SJSA1 (cell line): ENCODE measurements around the gene LMX1B. TPM values are rescaled to one million over a fixed set of nuclear protein-coding genes. Genes with fewer than 3 reads are reported as not detected.

Source experiments
- DNase-seq, 2 experiments: peaks; one replicate each; pipeline ENCODE4 v3.0.0-alpha.2; 2015 to 2020; ENCODE audit warnings: low spot score in 2 of 2, low read depth in 1 of 2
- H3K27ac ChIP-seq: fragments of 250-450 bp; sonication (Bioruptor Pico); 2 replicates; pipeline ENCODE4 v1.5.1; 2020; ENCODE audit warnings: mild to moderate bottlenecking, moderate library complexity
- H3K27me3 ChIP-seq: fragments of 250-450 bp; sonication (Bioruptor Pico); replicated peaks from 2 replicates; pipeline ENCODE4 v1.5.1; 2020; ENCODE audit warnings: mild to moderate bottlenecking, moderate library complexity
- H3K36me3 ChIP-seq: fragments of 250-450 bp; sonication (Bioruptor Pico); 2 replicates; pipeline ENCODE4 v1.5.1; 2020; ENCODE audit warnings: mild to moderate bottlenecking
- H3K4me1 ChIP-seq: fragments of 250-450 bp; sonication (Bioruptor Pico); replicated peaks from 2 replicates; pipeline ENCODE4 v1.6.1; 2021; ENCODE audit warnings: mild to moderate bottlenecking
- H3K4me3 ChIP-seq: fragments of 250-450 bp; sonication (Bioruptor Pico); 2 replicates; pipeline ENCODE4 v1.5.1; 2020; ENCODE audit warnings: mild to moderate bottlenecking
- H3K9me3 ChIP-seq: fragments of 250-450 bp; sonication (Bioruptor Pico); replicated peaks from 2 replicates; pipeline ENCODE4 v1.5.1; 2020; ENCODE audit warnings: mild to moderate bottlenecking
- total RNA-seq: library from RNA; depleted of rRNA; stranded (reverse); fragments of >200 nt; shearing (Covaris generic); gene quantifications from 2 replicates; pipeline ENCODE4 v1.2.3, GENCODE V29; 2014

The LMX1B gene
- total RNA-seq, 1 experiment from 2014 or later = not detected

- no peaks in the 10 kb centered on the region for H3K4me1 ChIP-seq
- H3K27me3 ChIP-seq = no peaks in the 10 kb centered on the region; the same call in 1 of the 2 replicates
- H3K4me3 ChIP-seq = no peak overlapping the region
- no peaks in the 10 kb centered on the region for H3K9me3 ChIP-seq
- no peaks in the 10 kb centered on the region for H3K36me3 ChIP-seq
- DNase-seq = no peak
- H3K27ac ChIP-seq = no peak overlapping the region
Measured at GRCh38 chr9:126588491-126589168, 25.1 kb upstream of the LMX1B start.

- Histone ChIP-seq H3K4me3 (no peak overlapping the region), H3K9me3 (no peaks in the 10 kb centered on the region), H3K27ac (no peak overlapping the region), H3K36me3 (no peaks in the 10 kb centered on the region), H3K4me1 (no peaks in the 10 kb centered on the region), H3K27me3 (no peaks in the 10 kb centered on the region; the same call in 1 of the 2 replicates)
- no peak for DNase-seq
Measured at GRCh38 chr9:126589349-126589748, 24.4 kb upstream of the LMX1B start.

DNA sequence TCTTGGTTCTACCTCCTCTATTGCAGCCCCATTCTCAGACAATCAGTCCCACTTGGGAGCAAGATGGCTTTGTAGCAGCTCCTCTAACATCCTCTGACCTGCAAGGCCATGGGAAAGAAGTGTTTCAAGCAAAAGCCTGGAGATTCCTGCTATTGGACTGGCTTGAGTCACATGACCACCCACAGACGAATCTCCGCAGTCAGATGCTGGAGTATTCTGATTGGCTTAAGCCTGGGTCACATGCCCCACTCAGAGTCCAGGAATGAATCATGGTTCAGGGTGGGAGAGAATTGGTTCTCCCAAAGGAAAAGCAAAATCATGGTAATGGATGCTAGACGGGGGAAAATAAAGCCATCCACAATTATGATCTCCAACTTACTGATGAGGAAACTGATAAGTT is 22.6 kb upstream of the LMX1B start:
- H3K36me3 ChIP-seq = no peaks in the 10 kb centered on the region
- H3K4me3 ChIP-seq = no peak overlapping the region
- H3K27ac ChIP-seq = no peak overlapping the region
- DNase-seq = no peak
- H3K4me1 ChIP-seq = no peaks in the 10 kb centered on the region
- no peaks in the 10 kb centered on the region for H3K9me3 ChIP-seq
- H3K27me3 ChIP-seq = 0 out of 2 replicates have a peak, but pooled peaks cover 2% of the 10 kb centered on the region

DNA sequence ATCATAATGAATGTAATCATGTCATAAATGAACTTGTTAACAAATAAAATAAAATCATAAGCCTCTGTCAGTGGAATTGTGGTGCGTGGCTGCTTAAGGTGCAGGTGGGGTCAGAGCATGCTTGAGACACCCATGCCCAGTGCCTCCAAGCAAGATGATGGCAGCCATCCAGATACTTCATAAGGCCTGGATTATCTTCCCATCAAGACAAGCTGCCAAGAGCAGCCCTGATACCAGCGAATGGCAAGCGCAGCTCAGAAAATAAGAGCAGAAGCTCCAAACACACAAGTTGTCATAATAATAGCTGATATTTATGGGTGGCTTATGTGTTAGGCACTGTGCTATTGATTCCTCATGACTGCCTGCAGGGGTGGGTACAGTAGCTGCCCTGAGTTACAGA is 21.8 kb upstream of the LMX1B start:
- DNase-seq = no peak

DNA sequence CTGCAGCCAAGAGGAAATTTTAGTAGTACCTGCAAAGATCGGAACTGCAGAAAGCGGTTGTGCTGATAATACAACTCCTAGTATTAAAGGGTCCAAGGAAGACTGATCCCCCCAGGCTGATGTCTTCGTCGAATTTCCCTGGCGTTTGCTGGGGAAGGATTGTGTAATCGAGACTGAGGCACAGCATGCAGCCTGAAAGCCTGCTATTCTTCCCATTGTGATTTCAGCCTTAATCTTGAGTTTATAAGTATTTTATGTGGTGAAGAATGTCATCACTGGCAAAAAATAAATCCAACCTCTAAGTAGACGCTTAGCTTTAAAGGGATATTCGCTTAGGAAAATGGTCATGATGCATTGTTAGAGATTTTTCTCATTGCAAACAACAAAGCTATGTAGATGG is 21.3 kb upstream of the LMX1B start:
- H3K4me3 ChIP-seq = no peak overlapping the region
- H3K36me3 ChIP-seq = no peaks in the 10 kb centered on the region
- H3K27me3 ChIP-seq = peaks cover 2% of the 10 kb centered on the region; the same call in 1 of the 2 replicates
- no peaks in the 10 kb centered on the region for H3K9me3 ChIP-seq
- no peaks in the 10 kb centered on the region for H3K4me1 ChIP-seq
- no peak for DNase-seq
- H3K27ac ChIP-seq = no peak overlapping the region

More for the DNA sequence above, 21.8 kb upstream of the LMX1B start:
- no peak overlapping the region for H3K27ac ChIP-seq
- peaks cover 2% of the 10 kb centered on the region; the same call in 1 of the 2 replicates for H3K27me3 ChIP-seq
- no peak overlapping the region for H3K4me3 ChIP-seq
- H3K9me3 ChIP-seq = no peaks in the 10 kb centered on the region
- no peaks in the 10 kb centered on the region for H3K36me3 ChIP-seq
- H3K4me1 ChIP-seq = no peaks in the 10 kb centered on the region

GRCh38 chr9:126595982-126596381 is 17.7 kb upstream of the LMX1B start:
- Histone ChIP-seq H3K4me3 (no peak overlapping the region), H3K27ac (no peak overlapping the region), H3K9me3 (no peaks in the 10 kb centered on the region), H3K36me3 (no peaks in the 10 kb centered on the region), H3K4me1 (no peaks in the 10 kb centered on the region), H3K27me3 (peaks cover 2% of the 10 kb centered on the region; the same call in 1 of the 2 replicates)
- DNase-seq = no peak

DNA sequence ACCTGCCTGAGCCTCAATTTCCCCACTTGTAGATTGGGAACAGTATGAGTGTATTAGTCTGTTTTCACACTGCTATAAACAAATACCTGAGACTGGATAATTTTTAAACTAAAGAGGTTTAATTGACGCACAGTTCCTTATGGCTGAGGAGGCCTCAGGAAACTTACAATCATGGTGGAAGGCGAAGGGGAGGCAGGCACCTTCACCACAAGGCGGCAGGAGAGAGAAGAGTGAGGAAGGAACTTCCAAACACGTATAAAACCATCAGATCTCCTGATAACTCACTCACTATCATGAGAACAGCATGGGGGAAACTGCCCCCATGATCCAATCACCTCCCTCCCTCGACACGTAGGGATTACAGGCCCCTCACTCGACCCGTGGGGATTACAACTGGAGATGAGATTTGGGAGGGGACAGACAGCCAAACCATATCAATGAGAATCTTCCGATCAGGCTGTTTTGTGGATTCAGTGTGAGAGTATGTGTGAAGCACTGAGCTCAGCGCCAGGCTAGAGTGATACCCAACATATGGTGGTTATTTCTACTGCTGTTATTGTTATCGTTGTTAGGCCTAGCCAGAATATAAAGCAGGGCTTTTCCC is 14.6 kb upstream of the LMX1B start:
- Histone ChIP-seq H3K4me1 (no peaks in the 10 kb centered on the region), H3K27ac (no peak overlapping the region), H3K27me3 (peaks cover 2% of the 10 kb centered on the region; the same call in 1 of the 2 replicates), H3K4me3 (no peak overlapping the region), H3K36me3 (no peaks in the 10 kb centered on the region), H3K9me3 (no peaks in the 10 kb centered on the region)
- DNase-seq = no peak

DNA sequence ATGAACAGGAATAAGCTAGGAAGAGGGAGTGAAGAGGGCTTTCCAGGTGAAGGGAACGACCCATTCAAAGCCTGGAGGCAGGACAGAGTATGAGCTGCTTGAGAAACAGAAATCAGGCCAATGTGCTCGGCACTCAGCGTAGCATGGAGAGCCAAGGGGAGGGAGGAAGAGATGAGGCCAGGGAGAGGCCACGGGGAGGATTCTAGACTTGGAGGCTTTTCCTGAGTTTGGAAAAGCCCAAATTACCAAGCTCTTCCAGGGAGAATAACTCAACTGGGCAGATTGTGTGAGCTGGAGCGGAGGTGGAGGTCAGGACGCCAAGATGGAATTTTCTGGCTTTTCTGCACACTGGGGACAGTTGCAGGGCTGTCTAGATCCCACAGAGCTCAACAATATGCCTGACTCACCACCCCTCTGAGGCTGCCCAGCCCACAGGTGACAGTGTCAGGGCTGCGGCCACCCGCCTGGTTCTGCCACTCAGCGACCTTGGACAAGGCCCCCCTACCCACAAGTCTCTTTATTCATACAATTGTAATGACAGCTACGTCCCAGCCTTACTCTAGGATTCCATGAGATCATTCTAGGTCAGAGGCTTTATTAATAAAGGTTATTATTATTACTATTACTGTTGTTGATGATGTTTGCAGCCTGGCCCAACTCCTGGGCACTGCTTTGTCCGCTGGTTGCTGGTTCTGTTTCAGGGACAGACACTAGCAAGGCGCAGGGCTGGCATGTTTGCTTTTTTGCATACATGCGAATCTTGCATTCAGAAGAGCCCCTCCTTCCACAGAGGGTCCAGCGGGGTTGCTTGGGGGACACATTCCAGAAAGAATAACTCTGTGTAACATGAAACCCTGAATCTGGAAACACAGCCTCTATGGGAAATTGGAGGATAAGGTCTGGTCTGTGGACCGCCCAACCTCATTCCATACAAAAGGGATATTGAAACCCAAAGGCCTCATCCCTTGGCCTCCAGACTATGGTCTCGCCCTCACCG is 9.4 kb upstream of the LMX1B start:
- no peak for DNase-seq
- H3K36me3 ChIP-seq = no peaks in the 10 kb centered on the region
- H3K4me1 ChIP-seq = no peaks in the 10 kb centered on the region
- H3K27ac ChIP-seq = no peak overlapping the region
- peaks cover 20% of the 10 kb centered on the region for H3K27me3 ChIP-seq
- no peak overlapping the region for H3K4me3 ChIP-seq
- H3K9me3 ChIP-seq = no peaks in the 10 kb centered on the region

GRCh38 chr9:126605792-126606482 is 7.8 kb upstream of the LMX1B start:
- H3K27ac ChIP-seq = no peak overlapping the region
- H3K27me3 ChIP-seq = peaks cover 36% of the 10 kb centered on the region
- H3K9me3 ChIP-seq = no peaks in the 10 kb centered on the region
- DNase-seq = no peak
- H3K4me1 ChIP-seq = no peaks in the 10 kb centered on the region
- no peak overlapping the region for H3K4me3 ChIP-seq
- H3K36me3 ChIP-seq = no peaks in the 10 kb centered on the region

DNA sequence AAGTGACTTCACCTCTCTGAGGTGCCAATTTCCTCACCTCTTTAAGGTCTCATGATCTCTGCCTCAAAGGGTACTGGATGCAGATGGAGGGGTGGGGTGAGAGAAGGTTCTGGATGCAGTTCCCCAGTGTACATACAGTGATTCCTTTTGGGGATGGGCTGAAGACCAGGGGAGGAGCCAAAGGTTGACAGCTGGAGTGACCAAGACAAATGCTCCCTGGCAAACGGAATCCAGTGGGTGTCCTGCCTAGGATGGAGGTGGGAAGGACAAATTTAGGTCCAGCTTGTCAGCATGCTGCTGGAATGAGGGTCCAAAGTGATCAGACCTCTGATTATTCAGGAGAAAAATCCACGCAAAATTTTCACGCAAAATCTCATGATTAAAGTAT is 7.3 kb upstream of the LMX1B start:
- H3K4me3 ChIP-seq = no peak overlapping the region
- H3K27ac ChIP-seq = no peak overlapping the region
- H3K4me1 ChIP-seq = no peaks in the 10 kb centered on the region; the same call in 1 of the 2 replicates
- H3K36me3 ChIP-seq = no peaks in the 10 kb centered on the region
- no peak for DNase-seq
- peaks cover 41% of the 10 kb centered on the region for H3K27me3 ChIP-seq
- H3K9me3 ChIP-seq = no peaks in the 10 kb centered on the region

DNA sequence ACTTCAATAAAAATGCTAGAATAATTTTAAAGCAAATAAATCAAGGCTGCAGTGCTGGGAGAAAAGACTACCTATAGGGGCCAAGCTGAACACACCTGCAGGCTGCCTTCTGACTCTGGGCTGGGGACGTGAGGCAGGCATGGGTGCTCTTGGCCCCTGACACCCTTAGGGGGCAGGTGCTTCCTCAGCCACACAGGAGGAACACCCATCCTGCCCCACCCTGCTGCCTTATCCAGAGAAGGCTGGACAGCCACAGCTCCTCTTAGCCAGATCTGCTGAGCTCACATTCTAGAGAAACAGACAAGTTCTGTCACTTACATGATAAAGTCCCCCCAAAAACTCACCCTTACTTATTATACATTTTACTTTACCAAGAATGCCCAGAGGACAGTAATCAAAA is 6.6 kb upstream of the LMX1B start:
- no peak for DNase-seq
- Histone ChIP-seq H3K27me3 (peaks cover 47% of the 10 kb centered on the region), H3K27ac (no peak overlapping the region), H3K4me1 (no peaks in the 10 kb centered on the region; the same call in 1 of the 2 replicates), H3K36me3 (no peaks in the 10 kb centered on the region), H3K9me3 (no peaks in the 10 kb centered on the region), H3K4me3 (no peak overlapping the region)

DNA sequence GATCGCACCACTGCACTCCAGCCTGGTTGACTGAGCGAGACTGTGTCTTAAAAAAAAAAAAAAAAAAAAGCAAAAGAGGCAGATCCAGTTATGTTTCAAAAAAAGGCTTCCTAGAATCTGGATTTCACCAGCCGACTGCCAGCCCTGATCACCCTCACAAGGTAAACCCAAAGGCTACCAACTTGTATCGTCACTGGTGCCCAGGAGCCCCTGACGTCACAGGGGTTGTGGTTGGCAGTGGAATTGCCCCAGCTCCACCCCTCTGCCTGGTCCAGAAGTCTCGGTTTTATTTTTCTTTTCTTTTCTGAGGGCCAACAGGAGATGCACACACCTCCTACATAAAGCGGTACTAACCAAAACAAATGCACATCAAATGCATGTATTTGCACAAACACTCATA is 6.0 kb upstream of the LMX1B start:
- Histone ChIP-seq H3K27ac (no peak overlapping the region), H3K36me3 (no peaks in the 10 kb centered on the region), H3K4me1 (no peaks in the 10 kb centered on the region; the same call in 1 of the 2 replicates), H3K9me3 (no peaks in the 10 kb centered on the region), H3K4me3 (no peak overlapping the region), H3K27me3 (peaks cover 52% of the 10 kb centered on the region)
- DNase-seq = no peak

DNA sequence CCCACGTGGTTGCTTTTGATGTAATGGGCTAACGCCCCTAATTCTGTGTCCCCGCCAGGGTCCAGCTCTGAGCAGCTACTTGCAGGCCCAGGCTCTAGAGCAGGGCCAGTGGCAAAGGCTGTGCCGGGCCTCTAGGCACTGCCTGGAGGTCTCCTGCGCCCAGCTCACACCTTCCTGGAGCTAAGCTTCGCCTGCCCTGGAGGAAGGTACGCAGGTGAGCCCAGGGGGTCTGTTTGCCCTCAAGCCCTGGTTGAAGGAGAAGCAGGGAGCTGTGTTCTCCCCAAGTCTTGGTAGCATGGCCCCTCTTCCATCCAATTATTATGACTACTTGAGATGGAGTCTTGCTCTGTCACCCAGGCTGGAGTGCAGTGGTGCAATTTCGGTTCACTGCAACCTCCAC is 5.2 kb upstream of the LMX1B start:
- no peaks in the 10 kb centered on the region for H3K9me3 ChIP-seq
- H3K27me3 ChIP-seq = peaks cover 59% of the 10 kb centered on the region
- no peaks in the 10 kb centered on the region for H3K36me3 ChIP-seq
- DNase-seq = no peak
- no peak overlapping the region for H3K4me3 ChIP-seq
- no peak overlapping the region for H3K27ac ChIP-seq
- no peaks in the 10 kb centered on the region; the same call in 1 of the 2 replicates for H3K4me1 ChIP-seq
